Ishikawa (cell line): ENCODE measurements around the gene PLD1.
A peak's percentile ranks its signal among the peaks of the same experiment; 100 is the strongest.

Source experiments
- CEBPB ChIP-seq: IDR thresholded peaks from 2 replicates; pipeline ENCODE4 v1.6.1; 2012
- CREB1 ChIP-seq: IDR thresholded peaks from 2 replicates; pipeline ENCODE4 v1.6.1; 2012; ENCODE audit warnings: low read depth
- EGR1 ChIP-seq: IDR thresholded peaks from 2 replicates; pipeline ENCODE4 v1.6.1; 2012
- EP300 ChIP-seq: IDR thresholded peaks from 2 replicates; pipeline ENCODE4 v1.6.1; 2012; ENCODE audit warnings: borderline replicate concordance
- FOXM1 ChIP-seq: IDR thresholded peaks from 2 replicates; pipeline ENCODE4 v1.6.1; 2012; ENCODE audit warnings: low read depth, borderline replicate concordance
- MAX ChIP-seq: IDR thresholded peaks from 2 replicates; pipeline ENCODE4 v1.6.1; 2012
- NFIC ChIP-seq: IDR thresholded peaks from 2 replicates; pipeline ENCODE4 v1.6.1; 2012
- RAD21 ChIP-seq: IDR thresholded peaks from 2 replicates; pipeline ENCODE4 v1.6.1; 2012; ENCODE audit warnings: low read depth
- REST ChIP-seq: IDR thresholded peaks from 2 replicates; pipeline ENCODE4 v1.6.1; 2012; ENCODE audit warnings: low read depth, mild to moderate bottlenecking
- TAF1 ChIP-seq: IDR thresholded peaks from 2 replicates; pipeline ENCODE4 v1.6.1; 2012; ENCODE audit warnings: low read depth, mild to moderate bottlenecking
- TCF12 ChIP-seq: IDR thresholded peaks from 2 replicates; pipeline ENCODE4 v1.6.1; 2012; ENCODE audit warnings: low read depth
- TEAD4 ChIP-seq: IDR thresholded peaks from 2 replicates; pipeline ENCODE4 v1.6.1; 2012
- USF1 ChIP-seq: IDR thresholded peaks from 2 replicates; pipeline ENCODE4 v1.6.1; 2012
- YY1 ChIP-seq: IDR thresholded peaks from 2 replicates; pipeline ENCODE4 v1.6.1; 2012; ENCODE audit warnings: low read depth
- ZBTB7A ChIP-seq: IDR thresholded peaks from 2 replicates; pipeline ENCODE4 v1.6.1; 2012; ENCODE audit warnings: low read depth

The PLD1 gene

GRCh38 chr3:171684221-171684620, 126.1 kb downstream of the PLD1 start:
- TF ChIP-seq TCF12, result no peak
- no peak for TF ChIP-seq FOXM1

- TF ChIP-seq EP300, result no peak
- no peak for TF ChIP-seq REST
- no peak for TF ChIP-seq EGR1
- TF ChIP-seq CREB1, result no peak
- TF ChIP-seq RAD21, result no peak
- TF ChIP-seq USF1, result no peak
- TF ChIP-seq MAX, result no peak
- no peak for TF ChIP-seq TCF12
Measured at GRCh38 chr3:171682743-171683142, 127.5 kb downstream of the PLD1 start.

- peak; percentile 74; the same call in 1 of the 2 replicates for TF ChIP-seq EP300
- TF ChIP-seq MAX, result no peak
- peak; percentile 33; the same call in 1 of the 2 replicates for TF ChIP-seq NFIC
- peak; percentile 91 for TF ChIP-seq CEBPB
- no peak for TF ChIP-seq ZBTB7A
- TF ChIP-seq REST, result no peak
- peak; percentile 85 for TF ChIP-seq TEAD4
- TF ChIP-seq RAD21, result no peak
- TF ChIP-seq CREB1, result no peak
- TF ChIP-seq TCF12, result peak; percentile 55; the same call in 1 of the 2 replicates
- no peak for TF ChIP-seq YY1
- peak; percentile 63; the same call in 1 of the 2 replicates for TF ChIP-seq FOXM1
- no peak for TF ChIP-seq USF1
- TF ChIP-seq TAF1, result no peak
- no peak for TF ChIP-seq EGR1
Measured at GRCh38 chr3:171680726-171681411, 129.4 kb downstream of the PLD1 start.

GRCh38 chr3:171678971-171679492, 131.3 kb downstream of the PLD1 start:
- no peak for TF ChIP-seq CREB1
- no peak for TF ChIP-seq EGR1
- TF ChIP-seq NFIC, result no peak

GRCh38 chr3:171677706-171678105, 132.6 kb downstream of the PLD1 start:
- no peak for TF ChIP-seq TAF1
- no peak for TF ChIP-seq REST
- TF ChIP-seq NFIC, result no peak
- TF ChIP-seq ZBTB7A, result no peak
- no peak for TF ChIP-seq EP300
- no peak for TF ChIP-seq USF1
